HTR-8/SVneo (cell line): ENCODE results near the gene RBFOX2.
"Not testable (repeated sequence)": the region's sequence is repeated elsewhere in the genome, so short reads cannot be mapped to it uniquely, and the experiment has no call there.

Experiments
- DNase-seq: peaks from one replicate; pipeline ENCODE4 v3.0.0; 2011; ENCODE audit warnings: low spot score, mixed read lengths; ENCODE audit not compliant: insufficient read length
- FAIRE-seq: peaks from 2 replicates; lab custom pipeline; 2011; peaks lifted over from hg19 to GRCh38; lab: Jason Lieb, UNC

Gene RBFOX2

GRCh38 chr22:36014546-36015074 is 14.0 kb downstream of the RBFOX2 start:
- DNase-seq (no peak), FAIRE-seq (no peak)

GRCh38 chr22:36012332-36012731 is 16.3 kb downstream of the RBFOX2 start:
- no peak for DNase-seq

GRCh38 chr22:36010882-36011281 is 17.7 kb downstream of the RBFOX2 start:
- DNase-seq (peak; percentile 44), FAIRE-seq (no peak)

More at GRCh38 chr22:36012332-36012731, 16.3 kb downstream of the RBFOX2 start:
- FAIRE-seq, result no peak

GRCh38 chr22:36010090-36010489 is 18.5 kb downstream of the RBFOX2 start:
- FAIRE-seq, result no peak
- no peak for DNase-seq

- DNase-seq (no peak), FAIRE-seq (no peak)
These were observed 19.5 kb downstream of the RBFOX2 start for GRCh38 chr22:36009085-36009484.

- no peak for FAIRE-seq
- no peak for DNase-seq
These were observed 20.1 kb downstream of the RBFOX2 start for GRCh38 chr22:36008565-36008964.

- DNase-seq, result no peak
- FAIRE-seq, result no peak
These were observed 20.5 kb downstream of the RBFOX2 start for GRCh38 chr22:36008131-36008530.

- DNase-seq (no peak), FAIRE-seq (no peak)
These were observed 24.5 kb downstream of the RBFOX2 start for GRCh38 chr22:36003972-36004674.

GRCh38 chr22:36002718-36003260 is 25.8 kb downstream of the RBFOX2 start:
- DNase-seq, result no peak
- no peak for FAIRE-seq

GRCh38 chr22:36002084-36002483 is 26.5 kb downstream of the RBFOX2 start:
- FAIRE-seq (no peak), DNase-seq (no peak)

GRCh38 chr22:35998748-35999147 is 29.9 kb downstream of the RBFOX2 start:
- FAIRE-seq (no peak), DNase-seq (no peak)

GRCh38 chr22:35997438-35997837 is 31.2 kb downstream of the RBFOX2 start:
- no peak for FAIRE-seq
- no peak for DNase-seq

- FAIRE-seq (no peak), DNase-seq (no peak)
These were observed 32.0 kb downstream of the RBFOX2 start for GRCh38 chr22:35996596-35996995.

- FAIRE-seq, result no peak
- peak; percentile 20 for DNase-seq
These were observed 32.9 kb downstream of the RBFOX2 start for GRCh38 chr22:35995772-35996171.

GRCh38 chr22:35995348-35995747 is 33.3 kb downstream of the RBFOX2 start:
- DNase-seq (no peak), FAIRE-seq (no peak)

- FAIRE-seq, DNase-seq: not testable (repeated sequence)
These were observed 34.9 kb downstream of the RBFOX2 start for GRCh38 chr22:35993727-35994126.

- DNase-seq, result no peak
- FAIRE-seq, result no peak
These were observed 35.4 kb downstream of the RBFOX2 start for GRCh38 chr22:35993048-35993714.

GRCh38 chr22:35991168-35991567 is 37.5 kb downstream of the RBFOX2 start:
- no peak for FAIRE-seq
- no peak for DNase-seq

GRCh38 chr22:35988030-35988429 is 40.6 kb downstream of the RBFOX2 start:
- FAIRE-seq, result no peak
- no peak for DNase-seq

GRCh38 chr22:35987487-35987886 is 41.1 kb downstream of the RBFOX2 start:
- DNase-seq (no peak), FAIRE-seq (no peak)

GRCh38 chr22:35986088-35986487 is 42.5 kb downstream of the RBFOX2 start:
- no peak for DNase-seq
- FAIRE-seq, result no peak
